Coronary artery (tissue), 2 donors: ENCODE data around the gene CRACR2A.
A peak's percentile ranks its signal among the peaks of the same experiment; 100 is the strongest.

Experiments used
- DNase-seq: peaks from one replicate; pipeline ENCODE4 v3.0.0-alpha.2; 2017; ENCODE audit warnings: low spot score
- H3K27ac ChIP-seq, 2 donors: fragments of 200-600 bp; sonication (generic); one replicate each; pipeline ENCODE4 v1.5.1; 2016 to 2019
- H3K4me3 ChIP-seq: fragments of 200-600 bp; sonication (generic); 2 replicates; pipeline ENCODE4 v1.5.1; 2016; ENCODE audit warnings: mild to moderate bottlenecking, moderate library complexity
- TF ChIP-seq, protein P1 (sequence below): fragments of 200-600 bp; sonication (generic); IDR thresholded peaks from one replicate; pipeline ENCODE4 v1.5.1; 2019; ENCODE audit warnings: antibody characterized with exemption

Gene CRACR2A

DNA sequence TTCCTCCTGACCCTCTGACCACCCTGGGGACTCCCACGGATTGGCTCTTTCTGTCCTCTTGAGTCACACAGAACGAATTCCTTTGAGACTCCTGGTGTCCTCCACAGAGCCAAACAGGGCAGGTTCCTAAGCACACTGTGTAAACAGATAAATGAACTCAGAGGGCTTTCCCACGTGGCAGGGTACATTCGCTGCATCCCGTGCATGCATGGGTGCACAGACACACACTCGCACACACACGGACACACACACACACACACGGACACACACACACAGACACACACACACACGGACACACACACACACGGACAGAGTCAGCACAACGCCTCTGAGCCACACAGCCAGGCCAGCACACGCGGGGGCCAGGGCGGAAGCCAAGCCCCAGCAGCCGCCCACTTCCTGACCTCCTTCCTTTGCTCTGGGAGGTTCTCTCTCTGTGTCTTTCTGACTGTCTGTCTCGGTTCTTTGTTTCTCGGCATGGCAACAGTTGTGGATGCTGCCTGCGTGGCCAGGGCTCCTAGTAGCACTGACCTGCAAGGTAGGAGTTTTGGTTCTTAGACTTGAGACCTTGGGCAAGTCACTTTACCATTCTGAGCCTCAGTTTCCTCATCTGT lies 706 bp downstream of the CRACR2A start:
- Histone ChIP-seq H3K27ac (peak overlapping the region in 1 of 2 donors; percentile 85), H3K4me3 (peak overlapping the region; percentile 77)
- DNase-seq: no peak
- TF ChIP-seq, protein P1, sequence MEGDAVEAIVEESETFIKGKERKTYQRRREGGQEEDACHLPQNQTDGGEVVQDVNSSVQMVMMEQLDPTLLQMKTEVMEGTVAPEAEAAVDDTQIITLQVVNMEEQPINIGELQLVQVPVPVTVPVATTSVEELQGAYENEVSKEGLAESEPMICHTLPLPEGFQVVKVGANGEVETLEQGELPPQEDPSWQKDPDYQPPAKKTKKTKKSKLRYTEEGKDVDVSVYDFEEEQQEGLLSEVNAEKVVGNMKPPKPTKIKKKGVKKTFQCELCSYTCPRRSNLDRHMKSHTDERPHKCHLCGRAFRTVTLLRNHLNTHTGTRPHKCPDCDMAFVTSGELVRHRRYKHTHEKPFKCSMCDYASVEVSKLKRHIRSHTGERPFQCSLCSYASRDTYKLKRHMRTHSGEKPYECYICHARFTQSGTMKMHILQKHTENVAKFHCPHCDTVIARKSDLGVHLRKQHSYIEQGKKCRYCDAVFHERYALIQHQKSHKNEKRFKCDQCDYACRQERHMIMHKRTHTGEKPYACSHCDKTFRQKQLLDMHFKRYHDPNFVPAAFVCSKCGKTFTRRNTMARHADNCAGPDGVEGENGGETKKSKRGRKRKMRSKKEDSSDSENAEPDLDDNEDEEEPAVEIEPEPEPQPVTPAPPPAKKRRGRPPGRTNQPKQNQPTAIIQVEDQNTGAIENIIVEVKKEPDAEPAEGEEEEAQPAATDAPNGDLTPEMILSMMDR: no peak

DNA sequence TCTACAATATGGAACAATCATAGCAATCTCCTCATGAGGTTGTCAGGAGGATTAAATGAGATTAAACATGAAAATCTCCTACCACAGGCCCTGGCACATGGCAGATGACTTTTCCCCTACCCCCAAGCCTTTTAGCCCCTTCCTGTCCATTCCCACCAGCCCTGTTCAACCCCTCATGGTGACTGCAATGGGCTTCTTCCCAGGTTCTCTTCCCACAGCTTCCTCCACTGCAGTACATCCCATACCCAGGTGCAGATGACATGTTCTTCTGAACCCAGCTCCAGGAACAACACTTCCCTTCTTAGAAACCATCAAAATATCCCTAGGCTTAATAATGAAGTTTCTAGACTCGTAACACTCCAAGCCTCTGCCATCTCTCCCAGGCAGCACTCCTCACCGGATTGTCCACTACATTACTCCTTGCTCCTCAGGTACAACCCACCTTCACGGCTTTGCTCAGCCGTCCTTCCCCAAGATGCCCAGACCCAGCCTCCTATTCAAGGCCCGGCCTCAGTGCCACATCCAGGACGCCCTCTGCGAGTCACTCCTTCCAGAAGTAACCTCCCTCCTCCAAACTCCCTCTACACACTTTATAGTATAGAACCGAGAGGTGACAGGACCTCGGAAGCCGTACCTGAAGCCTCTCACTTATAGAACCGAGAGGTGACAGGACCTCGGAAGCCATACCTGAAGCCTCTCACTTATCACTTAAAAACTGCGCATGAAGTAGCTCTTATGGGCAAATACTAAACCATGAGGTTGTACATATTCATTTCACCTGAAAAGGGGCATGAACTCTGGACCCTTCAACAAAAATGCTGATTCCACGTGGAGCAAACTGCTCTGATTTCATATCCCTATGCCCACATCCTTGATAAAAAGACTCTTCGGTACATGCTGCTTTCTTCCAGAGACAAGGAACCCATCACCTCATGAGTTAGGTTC lies 1.5 kb downstream of the CRACR2A start:
- TF ChIP-seq, protein P1: no peak
- DNase-seq: no peak
- H3K27ac ChIP-seq: peak overlapping the region in 1 of 2 donors; percentile 9
- H3K4me3 ChIP-seq: peak overlapping the region; percentile 77

DNA sequence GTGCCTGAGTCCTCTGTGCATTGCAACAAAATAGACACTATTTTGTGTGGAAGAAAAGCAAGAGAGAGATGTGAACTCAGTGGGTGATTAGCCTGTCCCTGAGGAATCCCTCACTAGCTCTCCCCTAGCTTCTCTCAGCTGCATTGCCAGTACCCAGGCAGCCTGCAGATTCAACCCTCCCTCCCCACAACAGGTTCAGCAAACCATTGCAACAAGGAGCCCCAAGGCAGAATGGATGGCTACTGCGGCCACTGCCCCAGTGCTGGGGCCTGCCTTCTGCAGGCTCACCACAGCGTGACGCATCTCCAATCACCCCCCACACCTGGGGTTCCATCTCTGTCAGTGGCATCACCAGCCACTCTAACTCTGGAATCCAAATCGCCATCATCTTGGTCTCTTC lies 2.3 kb downstream of the CRACR2A start:
- TF ChIP-seq, protein P1: no peak
- Histone ChIP-seq H3K27ac (no peak overlapping the region), H3K4me3 (no peak overlapping the region)
- no peak for DNase-seq

DNA sequence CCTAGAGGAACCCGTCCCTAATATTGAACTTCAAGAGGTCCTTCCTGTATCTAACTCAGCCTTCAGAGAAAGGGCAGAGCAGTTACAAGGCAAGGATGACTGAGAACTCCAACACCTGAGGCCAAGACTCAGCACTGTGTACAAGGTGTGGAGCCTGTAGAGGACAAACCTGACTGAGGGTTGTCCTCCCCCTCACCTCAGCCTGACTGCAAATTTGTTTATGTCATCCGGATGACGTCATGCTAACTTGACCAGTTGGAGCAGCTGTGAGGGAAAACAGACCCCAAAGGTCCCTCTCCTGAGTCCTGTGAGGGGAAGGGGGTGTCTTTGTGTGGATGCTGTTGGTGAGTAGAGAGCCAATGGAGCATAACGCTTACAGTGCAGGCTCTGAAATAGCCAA lies 4.3 kb downstream of the CRACR2A start:
- no peak for DNase-seq
- H3K27ac ChIP-seq: no peak overlapping the region
- TF ChIP-seq, protein P1: no peak
- no peak overlapping the region for H3K4me3 ChIP-seq

DNA sequence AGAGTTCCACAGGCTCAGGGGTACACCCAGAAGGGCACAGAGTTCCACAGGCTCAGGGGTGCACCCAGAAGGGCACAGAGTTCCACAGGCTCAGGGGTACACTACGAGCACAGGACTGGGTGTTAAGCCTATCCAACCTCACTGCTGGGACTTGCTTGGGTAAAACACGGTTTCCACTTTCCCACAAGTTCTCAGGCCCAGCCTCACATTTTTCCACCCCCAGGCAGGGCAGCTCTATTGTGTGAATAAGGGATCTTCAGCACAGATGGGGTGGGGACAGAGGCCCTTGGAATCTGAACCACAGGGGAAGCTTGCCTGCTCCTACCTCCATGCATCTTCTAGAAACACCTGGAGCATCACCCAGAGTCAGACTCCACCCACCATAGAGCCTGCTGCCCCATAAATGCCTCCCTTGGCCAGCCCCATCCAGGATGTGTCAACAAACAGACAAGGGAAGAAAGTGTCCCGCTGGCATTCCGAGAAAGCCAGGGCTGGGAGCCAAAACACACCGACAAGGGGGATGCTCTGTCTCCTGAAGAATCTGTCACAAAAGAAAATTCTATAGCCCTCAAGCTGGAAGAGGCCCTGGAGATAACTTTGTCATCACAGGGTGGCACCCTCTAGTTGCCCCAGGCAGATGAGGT lies 4.8 kb downstream of the CRACR2A start:
- TF ChIP-seq, protein P1: no peak
- no peak for DNase-seq
- H3K4me3 ChIP-seq: no peak overlapping the region
- no peak overlapping the region for H3K27ac ChIP-seq

DNA sequence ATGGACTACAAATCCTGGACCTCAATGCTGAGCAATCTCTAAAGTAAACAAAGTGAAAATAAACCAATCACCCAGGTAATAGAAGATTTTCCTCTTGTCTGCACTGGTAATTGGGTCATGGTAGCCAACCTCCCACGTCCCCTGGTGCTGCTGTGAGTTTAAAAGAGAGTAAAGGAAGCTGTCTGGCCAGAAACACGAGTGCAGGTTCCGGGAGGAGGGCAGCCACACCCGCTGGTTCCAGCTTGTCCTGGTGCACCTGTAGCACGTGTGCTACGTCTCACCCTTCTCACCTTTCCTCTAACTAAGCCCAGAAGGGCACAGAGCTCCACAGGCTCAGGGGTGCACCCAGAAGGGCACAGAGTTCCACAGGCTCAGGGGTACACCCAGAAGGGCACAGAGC lies 5.4 kb downstream of the CRACR2A start:
- Histone ChIP-seq H3K27ac (no peak overlapping the region), H3K4me3 (no peak overlapping the region)
- TF ChIP-seq, protein P1: no peak
- no peak for DNase-seq
